Measurements from ENCODE around the gene MCM3. TPM values are rescaled to one million over a fixed set of nuclear protein-coding genes. Genes with fewer than 3 reads are reported as not detected.

MCM3 gene
- total RNA-seq, 1 donor from 2014 or later, result 122 TPM

- Mint-ChIP-seq H3K9me3 (no peaks in the 10 kb centered on the region), H3K4me3 (no peak overlapping the region), H3K27me3 (peaks cover 28% of the 10 kb centered on the region), H3K4me1 (ENCODE audit: unreplicated experiment) (no peaks in the 10 kb centered on the region), H3K27ac (no peak overlapping the region), H3K36me3 (no peaks in the 10 kb centered on the region)
- no peak for DNase-seq (ENCODE audit: extremely low spot score, unreplicated experiment)
- no peak for TF ChIP-seq CTCF (conservative IDR thresholded peaks at IDR 0.05)
Observed at GRCh38 chr6:52221302-52221701, 63.2 kb downstream of the MCM3 start.

- H3K27ac Mint-ChIP-seq, result no peak overlapping the region
- H3K4me3 Mint-ChIP-seq, result no peak overlapping the region
- H3K36me3 Mint-ChIP-seq, result no peaks in the 10 kb centered on the region
- H3K9me3 Mint-ChIP-seq, result no peaks in the 10 kb centered on the region
- peaks cover 13% of the 10 kb centered on the region for H3K27me3 Mint-ChIP-seq
- no peak for TF ChIP-seq CTCF (conservative IDR thresholded peaks at IDR 0.05)
- H3K4me1 Mint-ChIP-seq (ENCODE audit: unreplicated experiment), result no peaks in the 10 kb centered on the region
- DNase-seq (ENCODE audit: extremely low spot score, unreplicated experiment), result no peak
Observed at GRCh38 chr6:52217761-52218160, 66.8 kb downstream of the MCM3 start.

GRCh38 chr6:52216932-52217575, 67.5 kb downstream of the MCM3 start:
- Mint-ChIP-seq H3K4me3 (no peak overlapping the region), H3K36me3 (no peaks in the 10 kb centered on the region), H3K9me3 (no peaks in the 10 kb centered on the region), H3K27ac (no peak overlapping the region), H3K4me1 (ENCODE audit: unreplicated experiment) (no peaks in the 10 kb centered on the region), H3K27me3 (peaks cover 13% of the 10 kb centered on the region)
- TF ChIP-seq CTCF (conservative IDR thresholded peaks at IDR 0.05), result no peak
- DNase-seq (ENCODE audit: extremely low spot score, unreplicated experiment), result no peak

- DNase-seq (ENCODE audit: extremely low spot score, unreplicated experiment), result no peak
- Mint-ChIP-seq H3K27ac (no peak overlapping the region), H3K9me3 (no peaks in the 10 kb centered on the region), H3K36me3 (no peaks in the 10 kb centered on the region), H3K4me1 (ENCODE audit: unreplicated experiment) (no peaks in the 10 kb centered on the region), H3K27me3 (peaks cover 10% of the 10 kb centered on the region), H3K4me3 (no peak overlapping the region)
- no peak for TF ChIP-seq CTCF (conservative IDR thresholded peaks at IDR 0.05)
Observed at GRCh38 chr6:52215787-52216186, 68.8 kb downstream of the MCM3 start.

Other genes with a start within 250 kb of the MCM3 start
- gene PKHD1, start 197.1 kb downstream of the MCM3 start, total RNA-seq (ENCODE audit: low replicate concordance), result 0.52 and 0.75 TPM in 2 replicates
- 0.17 TPM in 1 of 2 replicates, not detected in the other for gene IL17A, start 98.4 kb downstream of the MCM3 start, total RNA-seq (ENCODE audit: low replicate concordance)
- not detected in 2 replicates for gene IL17F, start 40.2 kb downstream of the MCM3 start, total RNA-seq (ENCODE audit: low replicate concordance)
- gene PAQR8, start 77.4 kb upstream of the MCM3 start, total RNA-seq (ENCODE audit: low replicate concordance), result 17.6 and 21.2 TPM in 2 replicates
- gene EFHC1, start 135.6 kb upstream of the MCM3 start, total RNA-seq (ENCODE audit: low replicate concordance), result 23.4 and 54.9 TPM in 2 replicates